ENCODE results near the gene OASL.
A peak's percentile ranks its signal among the peaks of the same experiment; 100 is the strongest.
"Not testable (repeated sequence)": the region's sequence is repeated elsewhere in the genome, so short reads cannot be mapped to it uniquely, and the experiment has no call there.

OASL gene

GRCh38 chr12:121064586-121064985, 25.5 kb upstream of the OASL start:
- not testable (repeated sequence) for H3K27ac Mint-ChIP-seq, H3K27me3 Mint-ChIP-seq, H3K4me3 Mint-ChIP-seq, H3K36me3 Mint-ChIP-seq, H3K9me3 Mint-ChIP-seq
- H3K4me1 Mint-ChIP-seq: peaks cover 26% of the 10 kb centered on the region

- no peak overlapping the region for H3K27ac Mint-ChIP-seq
- H3K4me1 Mint-ChIP-seq: peaks cover 26% of the 10 kb centered on the region
- no peak overlapping the region for H3K4me3 Mint-ChIP-seq
- no peaks in the 10 kb centered on the region for H3K36me3 Mint-ChIP-seq
- H3K9me3 Mint-ChIP-seq: no peaks in the 10 kb centered on the region
- H3K27me3 Mint-ChIP-seq: no peaks in the 10 kb centered on the region
Measured at GRCh38 chr12:121064116-121064515, 25.1 kb upstream of the OASL start.

DNA sequence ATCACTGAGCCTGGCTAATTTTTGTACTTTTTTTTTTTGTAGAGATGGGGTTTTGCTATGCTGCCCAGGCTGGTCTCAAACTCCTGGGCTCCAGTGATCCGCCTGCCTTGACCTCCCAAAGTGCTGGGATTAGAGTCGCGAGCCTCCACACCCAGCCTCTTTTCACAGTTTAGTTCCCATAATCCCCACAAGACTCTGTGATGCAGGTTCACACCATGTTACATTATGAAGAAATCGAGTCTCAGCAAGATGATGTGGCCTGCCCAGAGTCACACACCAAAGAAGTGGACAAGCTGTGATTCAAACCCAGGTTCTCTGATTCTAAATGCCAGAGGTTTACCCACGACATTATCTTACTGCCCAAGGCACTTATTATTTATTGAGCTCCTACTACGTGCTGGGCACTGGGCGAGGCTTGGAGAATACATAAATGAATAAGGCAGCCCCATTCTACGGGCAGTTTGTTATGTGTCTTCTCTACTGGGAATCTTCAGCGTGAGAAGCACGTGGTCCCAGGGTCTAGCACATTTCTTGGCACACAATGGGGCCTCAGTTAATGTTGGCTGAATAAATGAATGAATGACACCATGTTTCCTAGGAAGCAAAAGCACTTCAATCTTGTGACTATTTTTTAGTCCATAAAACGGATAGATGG, 23.5 kb upstream of the OASL start:
- Mint-ChIP-seq H3K4me3 (no peak overlapping the region), H3K27ac (no peak overlapping the region), H3K4me1 (peaks cover 26% of the 10 kb centered on the region), H3K27me3 (no peaks in the 10 kb centered on the region), H3K9me3 (no peaks in the 10 kb centered on the region), H3K36me3 (no peaks in the 10 kb centered on the region)

- Mint-ChIP-seq H3K27me3 (no peaks in the 10 kb centered on the region), H3K36me3 (no peaks in the 10 kb centered on the region), H3K9me3 (no peaks in the 10 kb centered on the region), H3K27ac (no peak overlapping the region), H3K4me3 (no peak overlapping the region), H3K4me1 (peaks cover 26% of the 10 kb centered on the region)
Measured at GRCh38 chr12:121061831-121062230, 22.8 kb upstream of the OASL start.

DNA sequence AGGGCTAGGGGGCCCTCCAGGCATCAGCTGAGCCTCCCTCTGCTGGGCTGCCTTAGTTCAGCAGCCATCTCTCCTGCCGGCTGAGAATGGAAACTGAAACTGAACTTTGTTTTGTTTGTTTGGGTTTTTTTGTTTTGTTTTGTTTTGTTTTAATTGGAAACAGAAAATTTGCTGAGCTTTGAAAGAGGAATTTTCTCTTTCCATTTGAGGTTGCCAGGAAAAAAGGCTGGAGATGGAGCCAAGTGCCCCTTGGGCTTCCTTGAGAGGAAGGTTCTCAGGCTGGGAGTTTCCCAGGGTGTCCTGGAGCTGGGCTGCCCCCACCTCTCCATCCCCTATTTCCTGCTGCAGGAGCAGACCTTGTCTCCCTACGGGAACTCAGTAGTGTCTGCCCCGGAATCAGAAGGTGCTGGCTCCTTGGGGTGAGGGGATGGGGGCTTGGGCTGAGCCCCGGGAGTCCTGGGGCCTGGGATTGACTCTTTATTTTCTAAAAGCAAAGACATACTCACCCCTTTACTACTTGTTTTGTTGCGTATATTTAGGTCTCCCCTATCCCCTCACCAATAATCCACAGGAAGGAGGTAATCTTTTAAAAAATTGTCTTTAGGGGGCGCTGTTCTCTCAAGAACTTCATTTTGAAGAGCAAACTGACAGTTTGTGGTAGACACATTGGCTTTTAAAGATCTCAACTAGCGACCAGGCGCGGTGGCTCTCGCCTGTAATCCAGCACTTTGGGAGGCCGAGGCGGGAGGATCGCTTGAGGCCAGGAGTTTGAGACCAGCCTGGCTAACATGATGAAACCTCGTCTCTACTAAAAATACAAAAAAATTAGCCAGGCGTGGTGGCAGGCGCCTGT, 21.3 kb upstream of the OASL start:
- Mint-ChIP-seq H3K4me3 (peak overlapping the region; percentile 81), H3K27ac (peak overlapping the region; percentile 30), H3K4me1 (peaks cover 18% of the 10 kb centered on the region)

GRCh38 chr12:121059031-121059898, 20.2 kb upstream of the OASL start:
- H3K27ac Mint-ChIP-seq: peak overlapping the region; percentile 62
- no peaks in the 10 kb centered on the region for H3K36me3 Mint-ChIP-seq
- peaks cover 9% of the 10 kb centered on the region for H3K4me1 Mint-ChIP-seq

More for the DNA sequence above, 21.3 kb upstream of the OASL start:
- Mint-ChIP-seq H3K9me3 (no peaks in the 10 kb centered on the region), H3K36me3 (no peaks in the 10 kb centered on the region), H3K27me3 (no peaks in the 10 kb centered on the region)

DNA sequence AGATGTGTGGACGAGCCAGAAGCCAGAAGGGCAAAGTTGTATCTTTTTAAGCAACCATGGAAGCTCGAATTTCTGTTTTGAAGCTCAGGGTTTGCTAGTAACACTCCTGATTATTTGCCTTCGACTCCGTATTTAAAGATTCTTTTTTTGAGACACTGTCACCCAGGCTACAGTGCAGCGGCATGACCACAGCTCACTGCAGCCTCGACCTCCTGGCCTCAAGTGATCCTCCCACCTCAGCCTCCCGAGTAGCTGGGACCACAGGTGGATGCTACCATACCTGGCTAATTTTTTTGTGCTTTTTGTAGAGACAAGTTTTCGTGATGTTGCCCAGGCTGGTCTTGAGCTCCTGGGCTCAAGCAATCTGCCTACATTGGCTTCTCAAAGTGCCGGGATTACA, 18.7 kb upstream of the OASL start:
- Mint-ChIP-seq H3K27me3 (no peaks in the 10 kb centered on the region), H3K27ac (no peak overlapping the region), H3K4me3 (no peak overlapping the region), H3K4me1 (peaks cover 9% of the 10 kb centered on the region), H3K36me3 (no peaks in the 10 kb centered on the region), H3K9me3 (no peaks in the 10 kb centered on the region)

More at GRCh38 chr12:121059031-121059898, 20.2 kb upstream of the OASL start:
- H3K9me3 Mint-ChIP-seq: no peaks in the 10 kb centered on the region
- peak overlapping the region; percentile 63 for H3K4me3 Mint-ChIP-seq
- no peaks in the 10 kb centered on the region for H3K27me3 Mint-ChIP-seq

DNA sequence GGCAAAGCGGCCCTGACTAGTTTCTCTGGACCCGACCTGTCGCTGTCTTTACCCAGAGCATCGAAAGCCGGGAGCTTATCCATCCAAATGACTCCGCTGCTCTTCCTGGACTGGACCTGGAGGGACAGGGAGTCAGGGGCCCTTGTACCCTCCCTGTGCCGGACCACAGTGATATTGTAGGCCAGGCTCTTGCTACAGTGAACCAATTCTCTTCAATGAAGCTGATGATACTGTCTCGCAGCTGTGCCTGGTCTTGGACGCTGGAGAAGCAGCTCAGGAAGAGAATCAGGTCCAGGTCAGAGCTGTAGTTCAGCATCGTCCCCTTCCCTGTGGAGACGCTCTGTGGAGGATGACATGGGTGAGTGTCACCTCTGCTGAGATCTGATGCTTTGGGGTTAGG, 14.7 kb upstream of the OASL start:
- H3K4me3 Mint-ChIP-seq: no peak overlapping the region
- no peaks in the 10 kb centered on the region for H3K9me3 Mint-ChIP-seq
- H3K27ac Mint-ChIP-seq: no peak overlapping the region
- H3K27me3 Mint-ChIP-seq: no peaks in the 10 kb centered on the region
- H3K36me3 Mint-ChIP-seq: no peaks in the 10 kb centered on the region
- no peaks in the 10 kb centered on the region for H3K4me1 Mint-ChIP-seq

- H3K36me3 Mint-ChIP-seq: no peaks in the 10 kb centered on the region
- peaks cover 6% of the 10 kb centered on the region for H3K4me1 Mint-ChIP-seq
- no peak overlapping the region for H3K4me3 Mint-ChIP-seq
- H3K27ac Mint-ChIP-seq: no peak overlapping the region
- H3K27me3 Mint-ChIP-seq: no peaks in the 10 kb centered on the region
- H3K9me3 Mint-ChIP-seq: no peaks in the 10 kb centered on the region
Measured at GRCh38 chr12:121050725-121051124, 11.7 kb upstream of the OASL start.

DNA sequence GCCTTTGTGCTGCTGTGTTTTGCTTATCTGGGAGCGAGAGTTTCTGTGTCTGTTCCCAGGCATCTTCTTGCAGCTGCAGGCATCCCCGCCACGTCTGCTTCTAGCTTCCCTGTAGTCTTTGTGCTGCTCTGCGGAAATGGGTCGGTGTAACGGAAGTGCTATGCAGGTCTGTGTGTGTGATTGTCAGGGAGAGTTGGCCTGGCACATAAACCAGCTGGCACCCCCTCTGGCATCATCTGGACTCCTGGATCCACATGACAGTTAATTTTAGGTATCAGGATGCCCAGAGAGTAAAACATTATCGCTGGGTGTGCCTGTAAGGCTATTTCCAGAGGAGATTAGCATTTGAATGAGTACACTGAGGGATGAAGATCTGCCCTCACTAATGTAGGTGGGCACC, 9.4 kb upstream of the OASL start:
- H3K27ac Mint-ChIP-seq: peak overlapping the region; percentile 33
- no peaks in the 10 kb centered on the region for H3K27me3 Mint-ChIP-seq
- H3K36me3 Mint-ChIP-seq: no peaks in the 10 kb centered on the region
- H3K9me3 Mint-ChIP-seq: no peaks in the 10 kb centered on the region
- peaks cover 14% of the 10 kb centered on the region for H3K4me1 Mint-ChIP-seq
- no peak overlapping the region for H3K4me3 Mint-ChIP-seq

GRCh38 chr12:121047400-121047799, 8.4 kb upstream of the OASL start:
- H3K4me3 Mint-ChIP-seq, H3K36me3 Mint-ChIP-seq, H3K27me3 Mint-ChIP-seq, H3K9me3 Mint-ChIP-seq, H3K27ac Mint-ChIP-seq: not testable (repeated sequence)
- H3K4me1 Mint-ChIP-seq: peaks cover 14% of the 10 kb centered on the region

DNA sequence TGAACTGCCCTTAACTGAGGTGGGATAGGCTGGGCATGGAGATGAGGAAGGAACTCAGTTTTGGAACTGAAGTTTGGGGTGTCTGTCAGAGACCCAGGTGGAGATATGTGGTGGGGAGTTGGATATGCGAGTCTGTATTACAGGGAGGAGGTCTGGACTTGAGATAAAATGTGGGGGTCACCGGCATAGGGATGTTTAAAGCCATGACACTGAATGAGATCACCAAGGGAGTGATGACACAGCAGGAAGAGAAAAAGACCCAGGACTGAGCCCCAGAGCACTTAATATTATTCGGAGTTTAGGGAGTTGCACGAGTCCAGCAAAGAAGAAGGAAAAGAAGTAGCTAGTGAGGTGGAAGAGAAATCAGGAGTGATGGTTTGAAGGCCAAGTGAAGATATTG, 4.0 kb upstream of the OASL start:
- H3K27me3 Mint-ChIP-seq: no peaks in the 10 kb centered on the region
- no peaks in the 10 kb centered on the region for H3K36me3 Mint-ChIP-seq
- H3K4me1 Mint-ChIP-seq: peaks cover 28% of the 10 kb centered on the region
- no peaks in the 10 kb centered on the region for H3K9me3 Mint-ChIP-seq
- H3K27ac Mint-ChIP-seq: no peak overlapping the region
- no peak overlapping the region for H3K4me3 Mint-ChIP-seq

DNA sequence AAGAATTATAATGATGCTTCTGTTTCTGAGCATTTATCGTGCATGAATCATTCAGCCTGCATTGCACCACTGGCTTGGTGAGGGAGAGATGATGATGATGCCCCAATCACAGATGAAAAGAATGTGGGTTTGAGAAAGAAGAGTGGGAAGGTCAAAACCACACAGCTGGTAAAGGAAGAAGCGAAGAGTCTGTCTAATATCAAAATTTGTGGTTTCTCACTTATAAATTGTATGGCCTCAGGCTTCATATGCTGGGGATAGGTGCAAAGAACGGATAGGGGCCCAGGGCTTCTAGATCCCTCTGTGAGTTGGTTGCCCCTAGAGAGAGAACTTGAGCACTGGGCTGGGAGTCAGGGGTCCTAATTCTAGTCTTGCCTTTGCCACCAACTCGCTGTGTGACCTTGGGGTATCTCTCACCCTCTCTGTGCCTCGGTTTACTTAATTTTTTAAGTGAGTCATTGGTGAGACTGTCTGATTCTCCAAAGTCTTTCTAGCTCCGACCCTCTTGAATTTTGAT, 2.2 kb downstream of the OASL start:
- Mint-ChIP-seq H3K4me1 (peaks cover 60% of the 10 kb centered on the region), H3K36me3 (peaks cover 7% of the 10 kb centered on the region), H3K4me3 (peak overlapping the region; percentile 96)

DNA sequence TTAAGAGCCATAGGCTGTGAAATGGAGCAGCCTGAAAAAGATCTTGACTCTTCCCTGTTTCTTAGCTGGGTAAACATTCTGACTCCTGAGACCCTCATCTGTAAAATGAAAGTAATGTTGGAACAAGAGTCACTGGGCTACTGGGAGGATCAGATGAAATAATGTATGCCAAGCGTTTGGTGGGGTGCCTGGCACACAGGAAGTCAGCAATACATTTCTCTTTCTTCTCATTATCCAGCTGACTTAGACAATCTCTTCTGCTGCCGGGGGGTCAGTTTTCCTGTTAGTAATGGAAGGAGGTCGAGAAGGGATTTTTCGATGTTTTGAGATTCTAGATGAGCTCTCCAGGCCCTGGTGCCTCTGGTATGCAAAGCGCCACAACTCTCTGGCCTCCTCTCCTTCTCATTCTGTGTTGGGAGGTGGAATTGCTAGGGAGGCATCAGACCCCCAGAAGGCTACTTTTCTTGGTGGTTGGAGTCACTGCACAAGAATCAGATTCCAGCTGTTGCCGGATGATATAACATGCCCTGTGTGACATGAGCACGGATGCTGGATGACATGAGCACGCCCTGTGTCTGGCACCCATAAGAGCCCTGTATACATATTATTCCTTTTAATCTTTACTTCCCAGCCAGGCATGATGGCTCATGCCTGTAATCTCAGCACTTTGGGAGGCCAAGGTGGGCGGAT, 4.3 kb downstream of the OASL start:
- Mint-ChIP-seq H3K27ac (peak overlapping the region; percentile 76), H3K9me3 (no peaks in the 10 kb centered on the region), H3K27me3 (no peaks in the 10 kb centered on the region), H3K36me3 (peaks cover 12% of the 10 kb centered on the region), H3K4me3 (peak overlapping the region; percentile 51), H3K4me1 (peaks cover 58% of the 10 kb centered on the region)

More for the DNA sequence above, 2.2 kb downstream of the OASL start:
- Mint-ChIP-seq H3K27ac (peak overlapping the region; percentile 2), H3K9me3 (no peaks in the 10 kb centered on the region), H3K27me3 (no peaks in the 10 kb centered on the region)

All from activated naive CD4-positive, alpha-beta T cell treated with anti-CD3 and anti-CD28 coated beads, Interleukin-2, amount 50 U/mL, for 24 hours (primary cell).